Ovary (tissue), 9 donors: ENCODE results near the gene AFAP1. TPM values are rescaled to one million over a fixed set of nuclear protein-coding genes. Genes with fewer than 3 reads are reported as not detected.

ENCODE experiments used
- DNase-seq, 5 donors: peaks; one replicate each; pipeline ENCODE4 v3.0.0-alpha.2; 2019 to 2020
- H3K27ac ChIP-seq, 2 donors: fragments of 200-600 bp; one replicate each; pipeline versions ENCODE4 v1.5.1 to v1.8.0; 2019 to 2022
- H3K27me3 ChIP-seq: fragments of 200-600 bp; one replicate; pipeline ENCODE4 v1.8.0; 2022
- H3K36me3 ChIP-seq: fragments of 200-600 bp; sonication (generic); one replicate; pipeline ENCODE4 v1.5.1; 2019
- H3K4me1 ChIP-seq: one replicate; pipeline ENCODE4 v1.8.1; 2013; ENCODE audit warnings: mild to moderate bottlenecking, moderate library complexity; ENCODE audit not compliant: insufficient read depth
- H3K4me3 ChIP-seq: fragments of 200-600 bp; sonication (generic); one replicate; pipeline ENCODE4 v1.5.1; 2017
- H3K9me3 ChIP-seq, 2 donors: fragments of 200-600 bp in 1 of 2; sonication (generic) in 1 of 2; one replicate each; pipeline versions ENCODE4 v1.5.1 to v1.8.1; 2013 to 2019; ENCODE audit warnings: mild to moderate bottlenecking in 1 of 2, moderate library complexity in 1 of 2
- EP300 ChIP-seq: sonication (generic); formaldehyde crosslinking; IDR thresholded peaks from one replicate; pipeline ENCODE4 v1.6.1; 2017; ENCODE audit warnings: antibody characterized with exemption
- POLR2A ChIP-seq: fragments of 450-650 bp; IDR thresholded peaks from one replicate; pipeline ENCODE4 v1.6.1; 2017; ENCODE audit warnings: antibody characterized with exemption, mild to moderate bottlenecking, moderate library complexity
- WGBS, 3 donors: extraction: QIAGEN DNeasy Blood & Tissue Kit in 1 of 3; methylation state at CpG; one replicate each; pipeline versions ENCODE4 v1.1.5 to v1.1.7; 2013 to 2017; 5-methylcytosine and 5-hydroxymethylcytosine counted together
- intact Hi-C, 4 donors: fragments of 100-400 bp; cut with DNase I; formaldehyde crosslinking; loops; one replicate each; pipeline versions ENCODE4 v1.11.0 to v1.15.1; 2022 to 2023
- polyA plus RNA-seq, 2 donors: library from polyadenylated mRNA; stranded (reverse); fragments of 200-250 nt in 1 of 2; fragments of 350-450 nt in 1 of 2; fragmentation: Illumina TruSeq in 1 of 2; extraction: RNeasy Lipid Tissue Mini Kit (QIAGEN cat#74804) in 1 of 2; gene quantifications; one replicate each; pipeline ENCODE4 v1.2.3, GENCODE V29; 2013 to 2014
- total RNA-seq, 7 donors: library from RNA; depleted of rRNA in 2 of 7; stranded (reverse); fragments of >200 nt in 2 of 7; fragmentation: NEBNext Ultra II Directional in 3 of 7; extraction: Animal tissue kit (Norgen Biotek cat#: 25700) in 3 of 7; gene quantifications; one replicate each; pipeline versions ENCODE4 v1.1.0 to v1.2.4, GENCODE V29; 2016 to 2023
- TF ChIP-seq, protein P1 (sequence below), 3 donors: fragments of 450-650 bp in 2 of 3; fragments of 200-600 bp in 1 of 3; IDR thresholded peaks; one replicate each; pipeline versions ENCODE4 v1.5.1 to v1.8.0; 2016 to 2022; ENCODE audit warnings: antibody characterized with exemption in 3 of 3, mild to moderate bottlenecking in 1 of 3
- donor health status: DM: no; HTN: no; CAD: no; lungs with moderate emphysema.
- donor health status: DM: no; HTN: no; CAD: no.
- donor health status: Bipolar disorder and iron deficiency.
- donor health status: DM: yes; HTN: yes; CAD: no.
- donor health status: DM: no; HTN: no; CAD: no.
- donor health status: DM: yes; HTN: yes; CAD: no.

AFAP1 gene
- total and polyA plus RNA-seq, 9 donors, result 8.6 to 42.3 (median 23.0) TPM

DNA sequence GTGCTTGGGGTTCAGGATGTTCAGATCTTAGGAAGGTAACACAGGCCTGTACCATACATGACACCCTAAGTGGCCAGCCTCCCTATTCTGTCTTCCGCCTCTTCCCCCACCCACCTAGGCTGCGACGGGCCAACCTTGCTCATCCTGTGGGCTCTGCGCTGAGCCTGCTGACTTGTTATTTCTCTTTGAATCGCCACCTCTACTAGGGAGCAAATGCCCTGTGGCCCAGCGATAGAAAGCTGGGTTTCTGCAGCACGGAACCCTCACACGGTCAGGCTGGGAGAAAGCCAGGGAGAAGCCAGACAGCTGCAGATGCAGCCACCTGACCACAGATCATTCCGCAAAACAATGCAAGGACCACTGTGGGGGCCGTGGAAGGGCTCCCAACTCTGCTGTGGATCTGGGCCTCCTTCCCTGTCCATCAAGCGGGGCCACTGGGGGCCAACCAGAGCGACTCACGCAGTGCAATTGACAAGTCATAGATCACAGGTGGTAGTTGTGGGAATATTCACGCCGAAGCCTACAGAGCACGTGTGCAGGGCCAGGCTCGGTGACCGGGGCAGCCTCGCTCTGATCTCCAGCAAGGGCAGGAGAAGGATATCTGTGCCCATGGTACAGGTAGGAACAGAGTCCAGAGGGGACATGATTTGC lies 227.5 kb downstream of the AFAP1 start:
- H3K9me3 ChIP-seq, result no peaks in the 10 kb centered on the region
- DNase-seq, result no peak
- H3K4me3 ChIP-seq, result no peak overlapping the region
- H3K27me3 ChIP-seq, result no peaks in the 10 kb centered on the region
- WGBS, 3 donors, result 89 to 94% (median 93%) methylated on average over 19 of the region's 19 CpGs
- H3K27ac ChIP-seq, result no peak overlapping the region
- TF ChIP-seq EP300 (no peak), POLR2A (no peak)
- TF ChIP-seq, protein P1, sequence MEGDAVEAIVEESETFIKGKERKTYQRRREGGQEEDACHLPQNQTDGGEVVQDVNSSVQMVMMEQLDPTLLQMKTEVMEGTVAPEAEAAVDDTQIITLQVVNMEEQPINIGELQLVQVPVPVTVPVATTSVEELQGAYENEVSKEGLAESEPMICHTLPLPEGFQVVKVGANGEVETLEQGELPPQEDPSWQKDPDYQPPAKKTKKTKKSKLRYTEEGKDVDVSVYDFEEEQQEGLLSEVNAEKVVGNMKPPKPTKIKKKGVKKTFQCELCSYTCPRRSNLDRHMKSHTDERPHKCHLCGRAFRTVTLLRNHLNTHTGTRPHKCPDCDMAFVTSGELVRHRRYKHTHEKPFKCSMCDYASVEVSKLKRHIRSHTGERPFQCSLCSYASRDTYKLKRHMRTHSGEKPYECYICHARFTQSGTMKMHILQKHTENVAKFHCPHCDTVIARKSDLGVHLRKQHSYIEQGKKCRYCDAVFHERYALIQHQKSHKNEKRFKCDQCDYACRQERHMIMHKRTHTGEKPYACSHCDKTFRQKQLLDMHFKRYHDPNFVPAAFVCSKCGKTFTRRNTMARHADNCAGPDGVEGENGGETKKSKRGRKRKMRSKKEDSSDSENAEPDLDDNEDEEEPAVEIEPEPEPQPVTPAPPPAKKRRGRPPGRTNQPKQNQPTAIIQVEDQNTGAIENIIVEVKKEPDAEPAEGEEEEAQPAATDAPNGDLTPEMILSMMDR (IDR thresholded peaks at IDR 0.05), result no peak
- intact Hi-C loops, result loop anchor here in 1 of 4 donors (10.0 kb wide), 1 partner anchor 247 kb away; no protein-coding TSS in a partner anchor
- H3K4me1 ChIP-seq, result no peaks in the 10 kb centered on the region
- no peaks in the 10 kb centered on the region for H3K36me3 ChIP-seq

DNA sequence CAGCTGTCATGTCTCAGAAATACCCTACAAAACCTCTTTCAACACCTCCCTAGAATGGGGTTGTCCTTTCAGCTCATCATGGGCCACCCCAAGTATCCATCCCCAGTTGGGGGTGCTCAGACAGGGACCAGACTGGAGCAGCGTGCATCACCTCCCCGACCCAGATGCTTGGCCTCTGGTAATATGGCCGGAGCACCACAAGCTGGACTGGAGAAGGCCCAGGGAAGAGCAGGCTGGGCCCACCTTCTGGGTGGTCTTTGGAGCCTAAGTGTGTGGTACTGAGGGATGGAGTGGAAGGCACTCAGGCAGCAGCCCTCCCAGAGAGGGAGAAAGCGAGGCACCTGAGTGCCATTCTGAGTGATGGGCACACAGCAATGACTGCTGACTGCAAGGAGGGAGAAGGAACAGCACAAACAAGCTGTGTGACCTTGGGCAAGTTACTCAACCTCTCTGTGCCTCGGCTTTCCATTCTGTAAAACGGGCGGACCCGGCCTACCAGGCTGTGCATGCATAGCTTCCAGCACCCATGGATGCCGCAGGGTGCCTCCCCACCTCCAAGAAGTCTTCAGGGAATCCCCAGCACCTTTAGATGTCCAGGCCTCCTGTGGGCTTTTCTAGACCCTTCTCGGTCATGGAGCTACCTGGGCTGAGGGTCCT lies 228.2 kb downstream of the AFAP1 start:
- intact Hi-C loops, result loop anchor here in 1 of 4 donors (10.0 kb wide), 1 partner anchor 247 kb away; no protein-coding TSS in a partner anchor
- Histone ChIP-seq H3K4me1 (no peaks in the 10 kb centered on the region), H3K4me3 (no peak overlapping the region), H3K9me3 (no peaks in the 10 kb centered on the region), H3K27me3 (no peaks in the 10 kb centered on the region), H3K36me3 (no peaks in the 10 kb centered on the region), H3K27ac (no peak overlapping the region)
- no peak for DNase-seq
- 94 to 97% (median 96%) methylated on average over 10 of the region's 10 CpGs for WGBS, 3 donors
- TF ChIP-seq EP300, result no peak
- TF ChIP-seq, protein P1 (IDR thresholded peaks at IDR 0.05), result no peak
- no peak for TF ChIP-seq POLR2A

DNA sequence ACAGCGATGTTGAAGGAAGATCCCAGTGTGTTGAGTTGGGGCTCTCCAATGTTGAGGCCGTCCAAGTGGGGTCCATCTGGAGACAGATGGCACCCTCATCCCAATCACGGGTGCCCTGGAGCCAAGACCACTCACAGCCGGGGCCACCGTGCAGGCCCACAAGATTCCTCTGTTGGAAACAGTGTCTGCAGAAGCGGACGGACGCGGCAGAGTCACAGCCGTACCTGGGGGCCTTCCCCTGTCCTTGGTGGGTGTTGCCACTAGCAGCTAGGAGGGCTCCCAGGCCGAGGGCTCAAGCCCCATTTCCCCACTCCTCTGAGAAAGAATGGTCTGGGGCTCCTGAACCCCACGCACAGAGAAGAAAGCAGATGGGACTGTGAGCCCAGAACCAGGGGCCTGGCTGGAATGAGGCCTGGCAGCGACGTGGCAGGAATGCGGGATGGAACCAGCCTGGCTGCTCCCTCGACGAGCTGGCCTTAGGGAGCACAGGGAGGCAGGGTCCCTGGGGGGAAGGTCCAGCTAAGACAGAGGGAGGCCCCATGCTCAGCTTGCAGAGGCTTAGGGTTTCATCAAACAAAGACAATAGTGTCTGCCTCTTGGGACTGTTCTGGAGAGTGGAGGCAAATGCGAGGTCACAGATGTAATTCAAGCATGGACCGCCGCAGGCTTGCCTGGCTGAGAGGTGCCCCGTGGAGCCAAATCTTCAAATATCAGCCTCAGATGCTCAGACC lies 228.9 kb downstream of the AFAP1 start:
- Histone ChIP-seq H3K27ac (no peak overlapping the region), H3K9me3 (no peaks in the 10 kb centered on the region), H3K4me3 (no peak overlapping the region), H3K27me3 (no peaks in the 10 kb centered on the region), H3K36me3 (no peaks in the 10 kb centered on the region), H3K4me1 (peaks cover under 1% of the 10 kb centered on the region)
- 90 to 94% (median 93%) methylated on average over 21 of the region's 21 CpGs for WGBS, 3 donors
- intact Hi-C loops, result loop anchor here in 1 of 4 donors (10.0 kb wide), 1 partner anchor 246 kb away; no protein-coding TSS in a partner anchor
- TF ChIP-seq EP300 (no peak), POLR2A (no peak)
- TF ChIP-seq, protein P1 (IDR thresholded peaks at IDR 0.05), result no peak
- no peak for DNase-seq

- Histone ChIP-seq H3K4me1 (peaks cover 5% of the 10 kb centered on the region), H3K27ac (no peak overlapping the region), H3K9me3 (no peaks in the 10 kb centered on the region), H3K27me3 (no peaks in the 10 kb centered on the region), H3K36me3 (no peaks in the 10 kb centered on the region), H3K4me3 (no peak overlapping the region)
- TF ChIP-seq EP300 (no peak), POLR2A (no peak)
- TF ChIP-seq, protein P1 (IDR thresholded peaks at IDR 0.05), result no peak
- WGBS, 3 donors, result 94 to 96% (median 95%) methylated on average over 9 to 11 of the region's 11 CpGs
- no peak for DNase-seq
- intact Hi-C loops, result loop anchor here in 1 of 4 donors (10.0 kb wide), 1 partner anchor 245 kb away; no protein-coding TSS in a partner anchor
These were observed 229.5 kb downstream of the AFAP1 start for GRCh38 chr4:7710126-7710525.
